HUES64 (cell line): Measurements from ENCODE around the gene VCY. TPM values are rescaled to one million over a fixed set of nuclear protein-coding genes. Genes with fewer than 3 reads are reported as not detected.
"Not testable (repeated sequence)": the region's sequence is repeated elsewhere in the genome, so short reads cannot be mapped to it uniquely, and the experiment has no call there.

Experiments used
- H3K27ac ChIP-seq: 2 replicates; pipeline ENCODE4 v1.7.0; 2013; ENCODE audit warnings: low read depth, low read length, inconsistent platforms
- H3K27me3 ChIP-seq: 2 replicates; pipeline ENCODE4 v1.6.1; 2013; ENCODE audit warnings: mild to moderate bottlenecking, low read length; ENCODE audit not compliant: insufficient read depth
- H3K36me3 ChIP-seq: 2 replicates; pipeline ENCODE4 v1.6.1; 2013; ENCODE audit warnings: mild to moderate bottlenecking, low read length; ENCODE audit not compliant: insufficient read depth
- H3K4me1 ChIP-seq: 2 replicates; pipeline ENCODE4 v1.6.1; 2013; ENCODE audit warnings: mild to moderate bottlenecking, low read length, moderate library complexity; ENCODE audit not compliant: insufficient read depth
- H3K4me3 ChIP-seq: 2 replicates; pipeline ENCODE4 v1.5.1; 2013; ENCODE audit warnings: mild to moderate bottlenecking, low read length, moderate library complexity
- H3K9ac ChIP-seq: 2 replicates; pipeline ENCODE4 v1.6.1; 2013; ENCODE audit warnings: mild to moderate bottlenecking, low read depth, low read length
- H3K9me3 ChIP-seq: 2 replicates; pipeline ENCODE4 v1.6.1; 2013; ENCODE audit warnings: low read depth, low read length; ENCODE audit not compliant: insufficient read depth
- WGBS: fragments of 150-250, 120-280 bp; methylation state at CpG from one replicate; pipeline ENCODE4 v1.1.7; 2013; ENCODE audit warnings: missing lambda C conversion rate; 5-methylcytosine and 5-hydroxymethylcytosine counted together
- polyA plus RNA-seq, 2 experiments: library from polyadenylated mRNA; stranded (reverse); fragments of 50-300 nt; gene quantifications; one replicate each; pipeline ENCODE4 v1.2.3, GENCODE V29; 2013

VCY gene
- not detected for polyA plus RNA-seq (2013, experiment 1 of 2)
- not detected for polyA plus RNA-seq (2013, experiment 2 of 2)

DNA sequence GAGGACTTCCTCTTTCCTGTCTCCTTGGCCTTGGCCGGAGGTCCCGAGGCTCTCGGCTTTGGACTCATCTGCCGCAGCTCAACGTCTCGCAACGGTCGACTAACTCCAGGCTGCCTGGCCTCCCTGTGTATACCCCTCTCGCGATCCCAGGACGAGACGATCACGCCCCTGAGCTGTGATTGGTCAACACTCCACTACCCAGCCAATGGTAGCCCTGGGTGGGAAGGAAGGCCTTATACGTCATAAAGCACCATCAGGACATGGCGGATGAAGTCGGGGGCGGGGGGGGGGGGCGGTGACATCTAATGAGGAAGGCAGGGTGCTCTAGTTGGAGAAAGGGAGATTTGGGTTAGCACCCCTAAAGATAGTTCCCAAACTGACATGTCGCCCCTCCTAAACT, at the start of gene VCY:
TSS of gene VCY (minus strand) at position 101 of the 400 bp plus-strand sequence. CDS start at position 68, 33 bp downstream.
- H3K36me3 ChIP-seq, H3K27me3 ChIP-seq, H3K4me3 ChIP-seq, H3K27ac ChIP-seq, H3K4me1 ChIP-seq, H3K9ac ChIP-seq, H3K9me3 ChIP-seq: not testable (repeated sequence)
- no CpG with 5 or more reads among the region's 19 CpGs for WGBS

GRCh38 chrY:14030395-14030794, 44.1 kb upstream of the VCY start:
- not testable (repeated sequence) for H3K36me3 ChIP-seq, H3K27me3 ChIP-seq, H3K9ac ChIP-seq, H3K27ac ChIP-seq, H3K4me3 ChIP-seq, H3K9me3 ChIP-seq, H3K4me1 ChIP-seq
- WGBS = no CpG with 5 or more reads among the region's 2 CpGs

GRCh38 chrY:14011916-14012315, 25.6 kb upstream of the VCY start:
- no CpG with 5 or more reads among the region's 2 CpGs for whole genome bisulfite sequencing
- not testable (repeated sequence) for H3K4me1 ChIP-seq

DNA sequence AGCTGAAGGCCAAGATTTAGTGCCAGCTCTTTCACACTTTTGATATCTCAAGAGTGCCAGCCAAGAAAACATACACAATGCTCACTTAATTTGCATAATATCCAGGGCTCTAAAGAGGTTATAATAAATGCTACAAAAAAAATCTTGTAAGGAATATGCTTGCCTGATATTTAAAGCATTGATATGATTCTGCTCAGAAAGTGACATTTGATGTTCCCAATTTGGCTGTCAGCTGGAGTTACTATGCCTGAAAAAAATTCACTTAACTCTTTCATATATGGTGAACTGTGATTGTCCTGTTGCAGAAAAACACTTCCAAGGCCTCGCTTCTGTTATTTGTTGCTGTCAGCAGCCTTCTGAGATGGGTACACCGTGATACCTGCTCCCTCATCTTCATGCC, 43.9 kb downstream of the VCY start:
- not testable (repeated sequence) for H3K27me3 ChIP-seq, H3K36me3 ChIP-seq, H3K4me3 ChIP-seq, H3K9ac ChIP-seq, H3K4me1 ChIP-seq, H3K9me3 ChIP-seq, H3K27ac ChIP-seq
- 100% methylated on average over 2 of the region's 2 CpGs for WGBS

More at GRCh38 chrY:14011916-14012315, 25.6 kb upstream of the VCY start:
- H3K27ac ChIP-seq, H3K4me3 ChIP-seq, H3K36me3 ChIP-seq, H3K9me3 ChIP-seq, H3K27me3 ChIP-seq, H3K9ac ChIP-seq: not testable (repeated sequence)
